H1 (cell line): ENCODE data around the gene PLCL1. TPM values are rescaled to one million over a fixed set of nuclear protein-coding genes. Genes with fewer than 3 reads are reported as not detected.

Experiments
- CTCF ChIA-PET: fragments of 300-600 bp; sonication (Branson Sonifier 250); formaldehyde crosslinking; loops from one replicate; lab custom pipeline; 2021; ENCODE audit not compliant: partially characterized antibody; lab: Charles Lee
- POLR2A ChIA-PET: fragments of 300-600 bp; sonication (Branson Sonifier 250); formaldehyde crosslinking; loops from one replicate; lab custom pipeline; 2021; ENCODE audit warnings: inconsistent platforms; ENCODE audit not compliant: partially characterized antibody; lab: Charles Lee
- DNase-seq, 2 experiments: peaks; one replicate each; pipeline versions ENCODE4 v3.0.0 to v3.0.0-alpha.2; 2010 to 2022; ENCODE audit warnings: low spot score in 2 of 2, low read depth in 1 of 2, mixed read lengths in 1 of 2
- FAIRE-seq: peaks from 2 replicates; lab custom pipeline; 2011; peaks lifted over from hg19 to GRCh38; lab: Jason Lieb, UNC
- H2AFZ ChIP-seq: 2 replicates; pipeline ENCODE4 v1.8.1; 2012; ENCODE audit warnings: low read length, inconsistent platforms
- H2AK5ac ChIP-seq: 2 replicates; pipeline ENCODE4 v1.6.1; 2013; ENCODE audit warnings: low read depth, low read length
- H2BK120ac ChIP-seq: replicated peaks from 2 replicates; pipeline ENCODE3; 2013; ENCODE audit warnings: low read depth, low read length, inconsistent platforms
- H2BK12ac ChIP-seq: 2 replicates; pipeline ENCODE4 v1.6.1; 2013; ENCODE audit warnings: low read depth, low read length
- H2BK15ac ChIP-seq: 2 replicates; pipeline ENCODE4 v1.6.1; 2013; ENCODE audit warnings: low read length
- H2BK20ac ChIP-seq: 2 replicates; pipeline ENCODE4 v1.6.1; 2013; ENCODE audit warnings: low read length
- H2BK5ac ChIP-seq: 2 replicates; pipeline ENCODE4 v1.6.1; 2013; ENCODE audit warnings: low read depth, low read length
- H3K14ac ChIP-seq: 2 replicates; pipeline ENCODE4 v1.6.1; 2013; ENCODE audit warnings: inconsistent platforms; ENCODE audit not compliant: insufficient read length
- H3K18ac ChIP-seq: 2 replicates; pipeline ENCODE4 v1.6.1; 2013; ENCODE audit warnings: low read length; ENCODE audit errors: extremely low read depth
- H3K23ac ChIP-seq: 2 replicates; pipeline ENCODE4 v1.6.1; 2013; ENCODE audit warnings: inconsistent platforms; ENCODE audit not compliant: insufficient read length
- H3K23me2 ChIP-seq: 2 replicates; pipeline ENCODE4 v1.6.1; 2013; ENCODE audit warnings: low read depth, low read length
- H3K27ac ChIP-seq: 2 replicates; pipeline ENCODE4 v1.6.1; 2011; ENCODE audit warnings: low read depth, low read length, inconsistent platforms
- H3K27me3 ChIP-seq, 4 experiments: replicated peaks in 1 of 4; 1 replicate in 1 of 4; 2 replicates in 3 of 4; pipeline versions ENCODE4 v1.6.1 to v1.8.1; 2011 to 2013; ENCODE audit warnings: low read length in 3 of 4, mild to moderate bottlenecking in 3 of 4, inconsistent platforms in 2 of 4, mixed read lengths in 2 of 4, moderate library complexity in 1 of 4; ENCODE audit not compliant: control insufficient read depth in 3 of 4, insufficient read depth in 3 of 4; ENCODE audit errors: extremely low read depth in 1 of 4
- H3K36me3 ChIP-seq, 4 experiments: 2 replicates each; pipeline versions ENCODE4 v1.6.1 to v1.8.1; 2011 to 2013; ENCODE audit warnings: mild to moderate bottlenecking in 4 of 4, low read length in 3 of 4, moderate library complexity in 2 of 4, control low read depth in 1 of 4, inconsistent platforms in 1 of 4; ENCODE audit not compliant: insufficient read depth in 4 of 4, control insufficient read depth in 2 of 4
- H3K4ac ChIP-seq: replicated peaks from 2 replicates; pipeline ENCODE3; 2013; ENCODE audit warnings: low read length, low read depth, mixed read lengths, inconsistent platforms; ENCODE audit not compliant: insufficient read length
- H3K4me1 ChIP-seq, 4 experiments: replicated peaks in 1 of 4; 1 replicate in 1 of 4; 2 replicates in 3 of 4; pipeline versions ENCODE4 v1.6.1 to v1.8.1; 2011 to 2013; ENCODE audit warnings: low read length in 3 of 4, inconsistent platforms in 2 of 4, mixed read lengths in 1 of 4; ENCODE audit not compliant: insufficient read depth in 4 of 4, control insufficient read depth in 3 of 4
- H3K4me2 ChIP-seq, 2 experiments: 2 replicates each; pipeline versions ENCODE4 v1.6.1 to v1.8.1; 2011 to 2013; ENCODE audit warnings: low read depth in 2 of 2, low read length in 2 of 2, control low read depth in 1 of 2, inconsistent platforms in 1 of 2, mild to moderate bottlenecking in 1 of 2; ENCODE audit not compliant: insufficient read depth in 1 of 2
- H3K4me3 ChIP-seq, 4 experiments: fragments of 200-600, 300-600 bp in 1 of 4; sonication (generic), shearing (Covaris generic), sonication (Bioruptor Twin) in 1 of 4; 2 replicates each; pipeline versions ENCODE4 v1.5.1 to v1.8.1; 2011 to 2016; ENCODE audit warnings: low read length in 4 of 4, low read depth in 3 of 4, control low read depth in 2 of 4, inconsistent platforms in 2 of 4, mild to moderate bottlenecking in 2 of 4, mixed read lengths in 1 of 4, moderate library complexity in 1 of 4; ENCODE audit not compliant: insufficient read depth in 2 of 4; ENCODE audit errors: extremely low read depth in 1 of 4
- H3K56ac ChIP-seq: replicated peaks from 2 replicates; pipeline ENCODE3; 2013; ENCODE audit warnings: low read depth, mild to moderate bottlenecking, mixed read lengths, low read length, inconsistent platforms; ENCODE audit not compliant: insufficient read length
- H3K79me1 ChIP-seq: 2 replicates; pipeline ENCODE4 v1.6.1; 2013; ENCODE audit warnings: low read depth, low read length, control low read depth
- H3K79me2 ChIP-seq, 2 experiments: 2 replicates each; pipeline versions ENCODE4 v1.6.1 to v1.8.1; 2012 to 2013; ENCODE audit warnings: low read length in 2 of 2, mild to moderate bottlenecking in 2 of 2, inconsistent platforms in 1 of 2; ENCODE audit not compliant: insufficient read depth in 2 of 2, control insufficient read depth in 1 of 2
- H3K9ac ChIP-seq, 4 experiments: replicated peaks in 1 of 4; 1 replicate in 1 of 4; 2 replicates in 3 of 4; pipeline versions ENCODE4 v1.6.1 to v1.8.1; 2011 to 2013; ENCODE audit warnings: low read depth in 3 of 4, low read length in 3 of 4, control low read depth in 2 of 4, mild to moderate bottlenecking in 2 of 4, moderate library complexity in 2 of 4, inconsistent platforms in 1 of 4; ENCODE audit errors: extremely low read depth in 1 of 4
- H3K9me3 ChIP-seq, 2 experiments: 2 replicates each; pipeline versions ENCODE4 v1.6.1 to v1.8.1; 2012 to 2013; ENCODE audit warnings: mild to moderate bottlenecking in 2 of 2, moderate library complexity in 2 of 2, control low read depth in 1 of 2, inconsistent platforms in 1 of 2, low read depth in 1 of 2, low read length in 1 of 2, mixed read lengths in 1 of 2; ENCODE audit not compliant: insufficient read depth in 2 of 2
- H4K20me1 ChIP-seq, 2 experiments: replicated peaks in 1 of 2; 2 replicates each; pipeline versions ENCODE3 to v1.8.1; 2011 to 2013; ENCODE audit warnings: inconsistent platforms in 2 of 2, low read length in 2 of 2, mild to moderate bottlenecking in 1 of 2; ENCODE audit not compliant: insufficient read depth in 2 of 2, control insufficient read depth in 1 of 2
- H4K5ac ChIP-seq: 2 replicates; pipeline ENCODE4 v1.6.1; 2013; ENCODE audit warnings: low read length, low read depth, mixed read lengths, inconsistent platforms; ENCODE audit not compliant: insufficient read length
- H4K8ac ChIP-seq: 2 replicates; pipeline ENCODE4 v1.8.0; 2013; ENCODE audit warnings: mild to moderate bottlenecking, moderate library complexity, low read length, inconsistent platforms; ENCODE audit not compliant: insufficient read depth; ENCODE audit errors: extremely low read depth
- H4K91ac ChIP-seq: replicated peaks from 2 replicates; pipeline ENCODE3; 2013; ENCODE audit warnings: low read length, mixed read lengths, inconsistent platforms; ENCODE audit not compliant: insufficient read length
- EZH2 ChIP-seq: fragments of 200-600 bp; sonication (generic); IDR thresholded peaks from 2 replicates; pipeline ENCODE4 v1.7.1; 2012; ENCODE audit warnings: low read depth, mild to moderate bottlenecking, moderate library complexity, low read length, inconsistent platforms; ENCODE audit not compliant: severe bottlenecking
- RXRA ChIP-seq: IDR thresholded peaks from 2 replicates; pipeline ENCODE4 v1.6.1; 2011; ENCODE audit warnings: low read depth, mild to moderate bottlenecking, low read length, moderate library complexity; ENCODE audit not compliant: insufficient read depth
- WGBS, 2 experiments: shearing (Covaris generic) in 1 of 2; methylation state at CpG; one replicate each; pipeline versions ENCODE4 v1.1.6 to v1.1.7; 2013 to 2015; ENCODE audit warnings: low lambda C conversion rate in 2 of 2, mixed read lengths in 2 of 2, inconsistent platforms in 1 of 2, low coverage in 1 of 2, missing lambda C conversion rate in 1 of 2; ENCODE audit not compliant: insufficient replicate concordance in 2 of 2, insufficient coverage in 1 of 2, insufficient read length in 1 of 2; ENCODE audit errors: extremely low coverage in 1 of 2, missing lambda C conversion rate in 1 of 2; 5-methylcytosine and 5-hydroxymethylcytosine counted together
- polyA plus RNA-seq, 7 experiments: library from polyadenylated mRNA; depleted of rRNA in 3 of 7; stranded (reverse) in 5 of 7; unstranded in 2 of 7; fragments of >200 nt in 5 of 7; fragments of 200-250 nt in 2 of 7; gene quantifications; 1 replicate in 5 of 7; 2 replicates in 1 of 7; 4 replicates in 1 of 7; pipeline versions ENCODE4 v1.2.1 to v1.2.3, GENCODE V29; 2011 to 2013; ENCODE audit warnings: missing spikeins in 2 of 7, mixed read lengths in 2 of 7
- total RNA-seq: library from RNA; stranded (reverse); fragmentation: NEBNext Ultra II Directional; extraction: Animal tissue kit (Norgen Biotek cat#: 25700); gene quantifications from 2 replicates; pipeline ENCODE4 v1.2.1, GENCODE V29; 2021

The PLCL1 gene
- total and polyA plus RNA-seq, 2 of the 8 experiments (the other 6 are each of a cell fraction or from before 2014, with no cell fraction given), result not detected

- Histone ChIP-seq H4K5ac (no peak overlapping the region), H3K23ac (no peak overlapping the region), H3K9ac (no peak overlapping the region), H3K23me2 (no peaks in the 10 kb centered on the region), H3K14ac (no peak overlapping the region), H3K4me1 (peaks cover 0 to 3% (median 0%) of the 10 kb centered on the region in 4 experiments; a peak in 2 of 7 replicates), H3K27ac (no peak overlapping the region), H3K4me2 (no peak overlapping the region), H2BK12ac (no peak overlapping the region), H2BK15ac (no peak overlapping the region), H3K27me3 (no peaks in the 10 kb centered on the region), H3K4me3 (no peak overlapping the region), H3K56ac (no peak overlapping the region), H3K79me2 (no peaks in the 10 kb centered on the region), H2AFZ (no peak overlapping the region), H2BK5ac (no peak overlapping the region), H2BK120ac (no peak overlapping the region), H2AK5ac (no peak overlapping the region), H4K91ac (no peak overlapping the region), H3K36me3 (no peaks in the 10 kb centered on the region), H4K8ac (no peak overlapping the region), H3K9me3 (no peaks in the 10 kb centered on the region), H2BK20ac (no peak overlapping the region), H3K79me1 (no peaks in the 10 kb centered on the region), H3K18ac (no peak overlapping the region), H3K4ac (no peak overlapping the region), H4K20me1 (no peaks in the 10 kb centered on the region)
- WGBS, 2 experiments, result 73% methylated on average over 3 of the region's 3 CpGs; no CpG with 5 or more reads in 1 of the 2 experiments
- FAIRE-seq (peak; percentile 60), DNase-seq (no peak)
- ChIA-PET CTCF (interaction anchor here (0.9 kb wide), 1 partner anchor 11 kb away, joined by 3 read pairs; no protein-coding TSS in a partner anchor), POLR2A (no interaction called here)
- TF ChIP-seq EZH2, result no peak
- TF ChIP-seq RXRA, result no peak
Observed at GRCh38 chr2:197867624-197868023, 63.2 kb downstream of the PLCL1 start.
